ENCODE results near the gene CHMP5. TPM values are rescaled to one million over a fixed set of nuclear protein-coding genes. Genes with fewer than 3 reads are reported as not detected.

The CHMP5 gene
- total RNA-seq, 1 donor from 2014 or later = 88.7 TPM

GRCh38 chr9:33233626-33234342, 31.1 kb upstream of the CHMP5 start:
- TF ChIP-seq CTCF (IDR thresholded peaks at IDR 0.05; ENCODE audit: unreplicated experiment) = no peak
- no peak for DNase-seq (ENCODE audit: low spot score)
- Mint-ChIP-seq H3K27ac (ENCODE audit: unreplicated experiment) (no peak overlapping the region), H3K27me3 (ENCODE audit: unreplicated experiment) (peaks cover 8% of the 10 kb centered on the region), H3K4me1 (ENCODE audit: unreplicated experiment) (no peaks in the 10 kb centered on the region), H3K36me3 (ENCODE audit: low read depth, unreplicated experiment) (peaks cover 4% of the 10 kb centered on the region), H3K9me3 (ENCODE audit: unreplicated experiment) (no peaks in the 10 kb centered on the region), H3K4me3 (ENCODE audit: unreplicated experiment) (no peak overlapping the region)

GRCh38 chr9:33234511-33235467, 30.1 kb upstream of the CHMP5 start:
- H3K27ac Mint-ChIP-seq (ENCODE audit: unreplicated experiment) = no peak overlapping the region
- no peak for DNase-seq (ENCODE audit: low spot score)
- H3K27me3 Mint-ChIP-seq (ENCODE audit: unreplicated experiment) = peaks cover 8% of the 10 kb centered on the region
- no peak for TF ChIP-seq CTCF (IDR thresholded peaks at IDR 0.05; ENCODE audit: unreplicated experiment)
- H3K36me3 Mint-ChIP-seq (ENCODE audit: low read depth, unreplicated experiment) = peaks cover 4% of the 10 kb centered on the region
- H3K9me3 Mint-ChIP-seq (ENCODE audit: unreplicated experiment) = no peaks in the 10 kb centered on the region
- no peaks in the 10 kb centered on the region for H3K4me1 Mint-ChIP-seq (ENCODE audit: unreplicated experiment)
- no peak overlapping the region for H3K4me3 Mint-ChIP-seq (ENCODE audit: unreplicated experiment)

GRCh38 chr9:33236571-33236970, 28.3 kb upstream of the CHMP5 start:
- Mint-ChIP-seq H3K27me3 (ENCODE audit: unreplicated experiment) (peaks cover 9% of the 10 kb centered on the region), H3K27ac (ENCODE audit: unreplicated experiment) (no peak overlapping the region), H3K36me3 (ENCODE audit: low read depth, unreplicated experiment) (peaks cover 10% of the 10 kb centered on the region), H3K4me1 (ENCODE audit: unreplicated experiment) (no peaks in the 10 kb centered on the region), H3K9me3 (ENCODE audit: unreplicated experiment) (no peaks in the 10 kb centered on the region), H3K4me3 (ENCODE audit: unreplicated experiment) (no peak overlapping the region)
- DNase-seq (ENCODE audit: low spot score) = no peak
- no peak for TF ChIP-seq CTCF (IDR thresholded peaks at IDR 0.05; ENCODE audit: unreplicated experiment)

GRCh38 chr9:33239921-33240320, 24.9 kb upstream of the CHMP5 start, which contains the start of gene SPINK4:
Gene SPINK4 (plus strand): TSS chr9:33240167. CDS start chr9:33240209, 42 bp downstream.
- H3K4me1 Mint-ChIP-seq (ENCODE audit: unreplicated experiment) = no peaks in the 10 kb centered on the region
- no peak for DNase-seq (ENCODE audit: low spot score)
- H3K4me3 Mint-ChIP-seq (ENCODE audit: unreplicated experiment) = peak within 1 kb of the TSS; percentile 5
- no peaks in the 10 kb centered on the region for H3K9me3 Mint-ChIP-seq (ENCODE audit: unreplicated experiment)
- H3K27ac Mint-ChIP-seq (ENCODE audit: unreplicated experiment) = peak within 1 kb of the TSS; percentile 53
- peaks cover 2% of the 10 kb centered on the region for H3K27me3 Mint-ChIP-seq (ENCODE audit: unreplicated experiment)
- TF ChIP-seq CTCF (IDR thresholded peaks at IDR 0.05; ENCODE audit: unreplicated experiment) = no peak
- peaks cover 6% of the 10 kb centered on the region for H3K36me3 Mint-ChIP-seq (ENCODE audit: low read depth, unreplicated experiment)

All from endothelial cell (in vitro differentiated cells).